Upper lobe of left lung (tissue), 6 donors: Measurements from ENCODE around the gene TPRG1. TPM values are rescaled to one million over a fixed set of nuclear protein-coding genes. Genes with fewer than 3 reads are reported as not detected.

Experiments used
- ATAC-seq, 2 donors: fragments of 200-7000 bp; cut with Tn5 transposase; one replicate each; pipeline ENCODE4 v1.9.1; 2022; ENCODE audit warnings: mild to moderate bottlenecking in 2 of 2, moderate library complexity in 2 of 2; ENCODE audit not compliant: low FRiP score in 2 of 2
- DNase-seq, 2 donors: peaks; one replicate each; pipeline ENCODE4 v3.0.0-alpha.2; 2019 to 2020
- H3K27ac ChIP-seq, 4 donors: fragments of 200-600 bp; sonication (generic); one replicate each; pipeline ENCODE4 v1.5.1; 2016 to 2019
- H3K27me3 ChIP-seq, 4 donors: fragments of 200-600 bp; sonication (generic); one replicate each; pipeline ENCODE4 v1.5.1; 2017 to 2019
- H3K36me3 ChIP-seq, 4 donors: fragments of 200-600 bp; sonication (generic); one replicate each; pipeline ENCODE4 v1.5.1; 2016 to 2019
- H3K4me1 ChIP-seq, 4 donors: fragments of 200-600 bp; sonication (generic); one replicate each; pipeline ENCODE4 v1.5.1; 2018 to 2019
- H3K4me3 ChIP-seq, 4 donors: fragments of 200-600 bp; sonication (generic); one replicate each; pipeline ENCODE4 v1.5.1; 2017 to 2019; ENCODE audit warnings: mild to moderate bottlenecking in 2 of 4, moderate library complexity in 1 of 4
- H3K9me3 ChIP-seq, 4 donors: fragments of 200-600 bp; sonication (generic); one replicate each; pipeline ENCODE4 v1.5.1; 2018 to 2019
- EP300 ChIP-seq, 4 donors: sonication (generic); formaldehyde crosslinking; IDR thresholded peaks; one replicate each; pipeline ENCODE4 v1.5.1; 2017; ENCODE audit warnings: antibody characterized with exemption in 4 of 4, control low read depth in 2 of 4
- POLR2A ChIP-seq, 4 donors: fragments of 450-650 bp; IDR thresholded peaks; one replicate each; pipeline ENCODE4 v1.5.1; 2016 to 2017; ENCODE audit warnings: antibody characterized with exemption in 4 of 4, mild to moderate bottlenecking in 2 of 4
- POLR2AphosphoS5 ChIP-seq, 2 donors: sonication (generic); formaldehyde crosslinking; IDR thresholded peaks; one replicate each; pipeline ENCODE4 v1.5.1; 2017; ENCODE audit warnings: antibody characterized with exemption in 2 of 2
- WGBS, 2 donors: methylation state at CpG; one replicate each; pipeline ENCODE4 v1.1.5; 2017 to 2018; 5-methylcytosine and 5-hydroxymethylcytosine counted together
- total RNA-seq, 6 donors: library from RNA; depleted of rRNA in 4 of 6; stranded (reverse); fragments of >200 nt in 4 of 6; gene quantifications; one replicate each; pipeline versions ENCODE4 v1.1.0 to v1.2.1, GENCODE V29; 2016 to 2021
- TF ChIP-seq, protein P1 (sequence below), 6 experiments: fragments of 450-650 bp in 4 of 6; fragments of 200-600 bp in 2 of 6; sonication (generic) in 2 of 6; IDR thresholded peaks; one replicate each; pipeline ENCODE4 v1.5.1; 2016 to 2019; ENCODE audit warnings: antibody characterized with exemption in 6 of 6
- donor health status: DM: no; HTN: no; CAD: no; lungs with moderate emphysema.
- donor health status: DM: no; HTN: yes; CAD: no; lungs with severe emphysema.

Gene TPRG1
- total RNA-seq, 6 donors from 2014 or later, result 12.8 to 76.5 (median 25.9) TPM

DNA sequence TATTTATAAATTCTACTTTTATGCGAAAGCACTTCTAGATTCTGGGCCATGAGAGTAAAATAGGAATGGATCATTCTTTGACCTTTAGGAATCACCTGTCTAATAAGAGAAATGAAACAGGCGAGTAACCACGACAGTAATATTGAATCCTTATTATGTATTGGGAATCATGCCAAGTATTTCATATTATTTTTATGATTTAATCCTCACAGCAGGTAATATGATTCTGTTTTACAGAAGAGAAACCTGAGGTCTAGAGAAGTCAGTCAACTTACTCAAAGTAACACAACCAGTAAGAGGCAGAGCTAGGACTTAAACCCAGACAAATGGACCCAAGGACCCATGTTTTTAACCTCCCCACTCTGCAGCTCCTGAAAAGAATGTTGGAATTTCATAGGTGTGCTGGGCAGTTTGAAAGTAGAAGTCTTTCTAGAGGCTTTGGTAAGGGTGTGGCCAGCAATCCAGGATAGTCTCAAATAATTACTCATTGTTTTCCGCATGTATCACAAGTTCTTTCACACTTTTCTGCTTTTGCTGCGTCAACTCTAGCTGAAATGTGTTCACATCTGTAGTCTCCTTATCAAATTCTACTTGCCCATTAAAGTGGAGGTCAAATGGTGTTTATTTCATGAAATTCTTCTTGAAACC lies 181.7 kb downstream of the TPRG1 start:
- ATAC-seq, result no peak
- 90 to 95% methylated on average over 5 of the region's 5 CpGs for WGBS, 2 donors
- DNase-seq, result no peak
- Histone ChIP-seq H3K9me3 (no peaks in the 10 kb centered on the region), H3K4me3 (no peak overlapping the region), H3K27me3 (no peaks in the 10 kb centered on the region), H3K36me3 (no peaks in the 10 kb centered on the region), H3K27ac (no peak overlapping the region), H3K4me1 (peaks cover 6 to 10% (median 6%) of the 10 kb centered on the region in 4 donors)
- TF ChIP-seq POLR2AphosphoS5 (IDR thresholded peaks at IDR 0.05) (no peak), POLR2A (IDR thresholded peaks at IDR 0.05) (no peak), EP300 (IDR thresholded peaks at IDR 0.05) (no peak)
- TF ChIP-seq, protein P1, sequence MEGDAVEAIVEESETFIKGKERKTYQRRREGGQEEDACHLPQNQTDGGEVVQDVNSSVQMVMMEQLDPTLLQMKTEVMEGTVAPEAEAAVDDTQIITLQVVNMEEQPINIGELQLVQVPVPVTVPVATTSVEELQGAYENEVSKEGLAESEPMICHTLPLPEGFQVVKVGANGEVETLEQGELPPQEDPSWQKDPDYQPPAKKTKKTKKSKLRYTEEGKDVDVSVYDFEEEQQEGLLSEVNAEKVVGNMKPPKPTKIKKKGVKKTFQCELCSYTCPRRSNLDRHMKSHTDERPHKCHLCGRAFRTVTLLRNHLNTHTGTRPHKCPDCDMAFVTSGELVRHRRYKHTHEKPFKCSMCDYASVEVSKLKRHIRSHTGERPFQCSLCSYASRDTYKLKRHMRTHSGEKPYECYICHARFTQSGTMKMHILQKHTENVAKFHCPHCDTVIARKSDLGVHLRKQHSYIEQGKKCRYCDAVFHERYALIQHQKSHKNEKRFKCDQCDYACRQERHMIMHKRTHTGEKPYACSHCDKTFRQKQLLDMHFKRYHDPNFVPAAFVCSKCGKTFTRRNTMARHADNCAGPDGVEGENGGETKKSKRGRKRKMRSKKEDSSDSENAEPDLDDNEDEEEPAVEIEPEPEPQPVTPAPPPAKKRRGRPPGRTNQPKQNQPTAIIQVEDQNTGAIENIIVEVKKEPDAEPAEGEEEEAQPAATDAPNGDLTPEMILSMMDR (IDR thresholded peaks at IDR 0.05), result no peak

DNA sequence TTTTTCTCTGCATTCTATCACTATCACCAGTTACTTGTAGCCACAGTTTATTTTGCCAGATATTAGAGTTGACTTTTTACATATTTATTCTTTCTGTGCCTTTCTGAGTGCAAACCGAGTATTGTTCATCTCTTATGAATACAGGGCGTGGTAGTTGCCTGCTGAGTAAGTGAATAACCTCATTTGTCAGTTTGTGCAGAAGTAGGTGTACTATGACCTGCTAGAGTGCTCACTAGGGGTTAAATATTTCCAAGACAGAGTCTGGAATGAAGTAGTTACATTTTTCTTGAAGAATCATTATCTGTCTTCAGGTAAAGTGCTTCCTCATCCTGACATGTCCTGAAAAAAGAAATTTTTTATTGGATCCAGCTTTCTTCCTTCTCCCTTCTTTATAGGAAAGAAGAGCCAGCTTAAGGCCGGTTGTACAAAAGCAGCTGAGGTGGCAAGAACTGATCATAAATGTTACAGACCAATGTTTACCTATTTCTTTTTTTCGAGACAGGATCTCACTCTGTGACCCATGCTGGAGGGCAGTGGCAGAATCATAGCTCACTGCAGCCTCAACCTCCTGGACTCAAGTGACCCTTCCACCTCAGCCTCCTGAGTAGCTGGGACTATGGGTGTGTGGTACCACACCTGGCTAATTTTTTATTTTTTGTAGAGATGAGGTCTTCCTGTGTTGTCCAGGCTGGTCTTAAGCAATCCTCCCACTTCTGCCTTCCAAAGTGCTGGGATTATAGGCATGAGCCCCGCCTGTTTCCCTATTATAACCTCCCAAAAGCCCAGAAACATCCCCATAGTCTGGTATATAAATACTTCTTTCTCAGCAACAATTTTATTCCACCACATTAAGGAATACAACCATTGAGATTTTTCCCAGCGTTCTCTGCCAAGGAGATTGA lies 182.5 kb downstream of the TPRG1 start:
- Histone ChIP-seq H3K27me3 (no peaks in the 10 kb centered on the region), H3K4me3 (no peak overlapping the region), H3K36me3 (no peaks in the 10 kb centered on the region), H3K4me1 (peaks cover 6 to 10% (median 6%) of the 10 kb centered on the region in 4 donors), H3K9me3 (no peaks in the 10 kb centered on the region), H3K27ac (no peak overlapping the region)
- no peak for TF ChIP-seq POLR2A (IDR thresholded peaks at IDR 0.05)
- TF ChIP-seq POLR2AphosphoS5 (IDR thresholded peaks at IDR 0.05), result no peak
- TF ChIP-seq, protein P1 (IDR thresholded peaks at IDR 0.05), result no peak
- DNase-seq (no peak), ATAC-seq (no peak)
- WGBS, 2 donors, result 69 to 80% methylated on average over 6 of the region's 6 CpGs

DNA sequence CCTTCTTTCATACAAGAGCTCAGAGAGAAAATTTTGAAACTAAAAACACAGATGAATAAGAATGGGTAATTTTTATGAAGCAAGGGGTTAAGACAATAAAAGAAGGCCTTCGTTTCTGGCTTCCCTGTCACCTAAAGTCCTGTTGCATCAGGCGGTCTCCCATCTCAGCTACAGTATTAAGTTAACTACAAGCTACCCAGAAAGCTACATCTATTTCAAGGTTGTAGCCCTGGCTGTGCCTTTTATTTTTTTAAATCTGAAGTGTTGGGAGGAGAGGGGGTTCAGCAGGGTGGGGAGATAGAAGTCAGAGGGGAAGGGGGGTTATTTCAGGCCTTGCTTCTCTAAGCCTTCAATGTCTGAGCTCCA lies 183.3 kb downstream of the TPRG1 start:
- no peaks in the 10 kb centered on the region for H3K27me3 ChIP-seq
- H3K27ac ChIP-seq, result peak overlapping the region in 2 of 4 donors; percentile 4 to 23
- TF ChIP-seq POLR2A (IDR thresholded peaks at IDR 0.05) (no peak), EP300 (IDR thresholded peaks at IDR 0.05) (no peak), POLR2AphosphoS5 (IDR thresholded peaks at IDR 0.05) (no peak)
- TF ChIP-seq, protein P1 (IDR thresholded peaks at IDR 0.05), result no peak
- peaks cover 6 to 10% (median 6%) of the 10 kb centered on the region in 4 donors for H3K4me1 ChIP-seq
- no peak for DNase-seq
- H3K9me3 ChIP-seq, result no peaks in the 10 kb centered on the region
- 65 to 73% methylated on average over 2 of the region's 2 CpGs for WGBS, 2 donors
- ATAC-seq, result no peak
- no peaks in the 10 kb centered on the region for H3K36me3 ChIP-seq
- no peak overlapping the region for H3K4me3 ChIP-seq

DNA sequence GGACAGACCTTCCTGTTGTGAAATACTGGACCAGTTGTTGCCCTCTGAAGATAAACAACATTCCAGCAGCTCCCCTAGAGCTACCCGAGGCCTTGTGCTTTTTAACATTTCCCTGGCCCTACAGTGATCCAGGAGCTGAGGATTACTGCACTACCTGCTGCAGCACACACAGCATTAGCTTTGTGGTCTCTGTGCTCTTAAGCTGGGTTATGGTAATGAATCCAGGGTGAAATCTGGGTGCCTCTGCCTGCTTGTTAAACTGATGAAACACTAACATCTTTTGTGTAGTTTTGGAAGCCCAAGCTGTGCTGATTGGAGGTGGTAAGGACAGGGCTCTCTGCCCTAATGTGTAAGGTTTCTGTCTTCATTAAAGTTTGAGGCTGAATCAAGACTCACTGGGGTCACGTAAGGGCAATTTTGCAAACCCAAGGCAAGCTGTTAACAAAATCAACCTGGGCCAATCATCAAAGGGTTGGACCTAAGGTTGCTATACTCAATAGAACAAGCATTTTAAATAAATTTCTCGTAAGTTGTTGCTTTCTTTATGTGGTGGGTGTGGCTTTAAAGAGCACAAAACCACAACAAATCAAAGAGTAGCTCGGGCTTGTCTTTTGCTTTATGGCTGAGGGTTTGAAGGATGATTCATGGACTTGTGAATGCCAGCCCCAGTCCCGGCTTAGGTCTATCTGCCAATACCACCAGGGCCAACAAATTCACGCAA lies 183.9 kb downstream of the TPRG1 start:
- DNase-seq (no peak), ATAC-seq (peak; percentile 30 to 67)
- Histone ChIP-seq H3K9me3 (no peaks in the 10 kb centered on the region), H3K27me3 (no peaks in the 10 kb centered on the region), H3K4me1 (peaks cover 6 to 10% (median 6%) of the 10 kb centered on the region in 4 donors), H3K4me3 (no peak overlapping the region), H3K36me3 (no peaks in the 10 kb centered on the region), H3K27ac (peak overlapping the region in 2 of 4 donors; percentile 4 to 23)
- TF ChIP-seq EP300 (IDR thresholded peaks at IDR 0.05), result no peak
- no peak for TF ChIP-seq POLR2A (IDR thresholded peaks at IDR 0.05)
- 45 to 53% methylated on average over 6 of the region's 6 CpGs for WGBS, 2 donors

DNA sequence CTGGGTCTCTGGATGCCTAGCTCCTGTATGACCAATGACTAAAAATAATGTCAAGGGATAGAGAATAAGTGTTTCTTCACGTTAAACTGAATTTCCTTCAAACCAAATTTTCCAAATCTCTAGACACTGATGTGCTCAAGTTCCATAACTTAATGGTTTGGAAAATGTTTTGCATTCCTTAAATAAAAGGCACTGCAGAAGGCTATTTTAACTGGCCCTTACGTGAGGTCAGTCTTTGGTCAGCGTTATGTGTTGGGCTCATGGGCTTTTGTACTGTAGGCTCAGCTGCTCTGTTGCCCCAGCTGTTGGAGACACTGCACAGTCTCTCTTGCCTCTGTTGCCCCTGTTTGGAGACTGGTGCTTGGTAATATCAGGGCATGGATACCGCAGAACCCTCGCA lies 188.5 kb downstream of the TPRG1 start:
- TF ChIP-seq EP300 (IDR thresholded peaks at IDR 0.05) (no peak), POLR2A (IDR thresholded peaks at IDR 0.05) (no peak), POLR2AphosphoS5 (IDR thresholded peaks at IDR 0.05) (no peak)
- TF ChIP-seq, protein P1 (IDR thresholded peaks at IDR 0.05), result no peak
- Histone ChIP-seq H3K4me1 (peaks cover 2 to 8% (median 5%) of the 10 kb centered on the region in 4 donors), H3K27me3 (no peaks in the 10 kb centered on the region), H3K4me3 (no peak overlapping the region), H3K9me3 (no peaks in the 10 kb centered on the region), H3K27ac (no peak overlapping the region), H3K36me3 (no peaks in the 10 kb centered on the region)
- ATAC-seq, result no peak
- 87 to 89% methylated on average over 5 of the region's 5 CpGs for WGBS, 2 donors
- DNase-seq, result no peak
